Stimulated activated CD4-positive, alpha-beta T cell treated with anti-CD3 and anti-CD28 coated beads, Interleukin-12 subunit alpha, Interleukin-12 subunit beta, amount 100 ng/mL, for 48 hours (primary cell): ENCODE data around the gene NMNAT3.
"Not testable (repeated sequence)": the region's sequence is repeated elsewhere in the genome, so short reads cannot be mapped to it uniquely, and the experiment has no call there.

Experiments used
- DNase-seq, 3 donors: peaks; one replicate each; pipeline ENCODE4 v3.0.0-alpha.2; 2020; ENCODE audit warnings: low read depth in 2 of 3, low spot score in 1 of 3

The NMNAT3 gene

GRCh38 chr3:139586420-139587017 is 91.3 kb downstream of the NMNAT3 start:
- DNase-seq, result no peak

- DNase-seq, result no peak
Observed at GRCh38 chr3:139585820-139586219, 92.0 kb downstream of the NMNAT3 start.

GRCh38 chr3:139583651-139584050 is 94.1 kb downstream of the NMNAT3 start:
- DNase-seq, result not testable (repeated sequence)

- no peak for DNase-seq
Observed at GRCh38 chr3:139578783-139579182, 99.0 kb downstream of the NMNAT3 start.

- no peak for DNase-seq
Observed at GRCh38 chr3:139577909-139578308, 99.9 kb downstream of the NMNAT3 start.

- no peak for DNase-seq
Observed at GRCh38 chr3:139577346-139577745, 100.4 kb downstream of the NMNAT3 start.

- DNase-seq, result no peak
Observed at GRCh38 chr3:139574026-139574947, 103.5 kb downstream of the NMNAT3 start.

- DNase-seq, result no peak
Observed at GRCh38 chr3:139572847-139573672, 104.7 kb downstream of the NMNAT3 start.

GRCh38 chr3:139571711-139572110 is 106.1 kb downstream of the NMNAT3 start:
- DNase-seq, result no peak

- no peak for DNase-seq
Observed at GRCh38 chr3:139564294-139564861, 113.4 kb downstream of the NMNAT3 start.

- DNase-seq, result no peak
Observed at GRCh38 chr3:139561959-139562676, 115.7 kb downstream of the NMNAT3 start.

- no peak for DNase-seq
Observed at GRCh38 chr3:139561255-139561817, 116.4 kb downstream of the NMNAT3 start.

- DNase-seq, result no peak
Observed at GRCh38 chr3:139560411-139560810, 117.4 kb downstream of the NMNAT3 start.

- DNase-seq, result no peak
Observed at GRCh38 chr3:139559541-139559940, 118.2 kb downstream of the NMNAT3 start.

GRCh38 chr3:139558351-139559266 is 119.2 kb downstream of the NMNAT3 start:
- DNase-seq, result no peak

GRCh38 chr3:139557041-139557440 is 120.7 kb downstream of the NMNAT3 start:
- no peak for DNase-seq

GRCh38 chr3:139555249-139555648 is 122.5 kb downstream of the NMNAT3 start:
- DNase-seq, result no peak

- DNase-seq, result no peak
Observed at GRCh38 chr3:139554628-139555027, 123.1 kb downstream of the NMNAT3 start.
